Glutamatergic neuron (in vitro differentiated cells): ENCODE data around the gene GPR137B. TPM values are rescaled to one million over a fixed set of nuclear protein-coding genes. Genes with fewer than 3 reads are reported as not detected.

Source experiments
- DNase-seq: peaks from one replicate; pipeline ENCODE4 v3.0.0; 2022
- H3K27ac Mint-ChIP-seq: one replicate; pipeline ENCODE4 v1.8.0; 2020; ENCODE audit warnings: mild to moderate bottlenecking, mixed read lengths, inconsistent platforms; ENCODE audit not compliant: unreplicated experiment
- H3K27me3 Mint-ChIP-seq: one replicate; pipeline ENCODE4 v1.8.0; 2020; ENCODE audit warnings: mild to moderate bottlenecking, moderate library complexity, mixed read lengths, inconsistent platforms; ENCODE audit not compliant: unreplicated experiment
- H3K36me3 Mint-ChIP-seq: one replicate; pipeline ENCODE4 v1.8.0; 2020; ENCODE audit warnings: mild to moderate bottlenecking, mixed read lengths, inconsistent platforms; ENCODE audit not compliant: unreplicated experiment
- H3K4me1 Mint-ChIP-seq: one replicate; pipeline ENCODE4 v1.8.0; 2020; ENCODE audit warnings: mild to moderate bottlenecking, low read depth, mixed read lengths, inconsistent platforms; ENCODE audit not compliant: unreplicated experiment
- H3K4me3 Mint-ChIP-seq: one replicate; pipeline ENCODE4 v1.8.0; 2020; ENCODE audit warnings: mild to moderate bottlenecking, mixed read lengths, inconsistent platforms; ENCODE audit not compliant: unreplicated experiment
- H3K9me3 Mint-ChIP-seq: one replicate; pipeline ENCODE4 v1.8.0; 2020; ENCODE audit warnings: mild to moderate bottlenecking, moderate library complexity, mixed read lengths, inconsistent platforms; ENCODE audit not compliant: unreplicated experiment
- total RNA-seq: library from RNA; stranded (reverse); fragmentation: NEBNext Ultra II Directional; extraction: Animal tissue kit (Norgen Biotek cat#: 25700); gene quantifications from one replicate; pipeline ENCODE4 v1.2.1, GENCODE V29; 2021; ENCODE audit not compliant: unreplicated experiment
- TF ChIP-seq, protein P1 (sequence below): fragments of 200-600 bp; sonication (generic); IDR thresholded peaks from one replicate; pipeline ENCODE4 v1.5.0; 2021; ENCODE audit not compliant: partially characterized antibody, unreplicated experiment

GPR137B gene
- total RNA-seq, 1 donor from 2014 or later: 22.5 TPM

DNA sequence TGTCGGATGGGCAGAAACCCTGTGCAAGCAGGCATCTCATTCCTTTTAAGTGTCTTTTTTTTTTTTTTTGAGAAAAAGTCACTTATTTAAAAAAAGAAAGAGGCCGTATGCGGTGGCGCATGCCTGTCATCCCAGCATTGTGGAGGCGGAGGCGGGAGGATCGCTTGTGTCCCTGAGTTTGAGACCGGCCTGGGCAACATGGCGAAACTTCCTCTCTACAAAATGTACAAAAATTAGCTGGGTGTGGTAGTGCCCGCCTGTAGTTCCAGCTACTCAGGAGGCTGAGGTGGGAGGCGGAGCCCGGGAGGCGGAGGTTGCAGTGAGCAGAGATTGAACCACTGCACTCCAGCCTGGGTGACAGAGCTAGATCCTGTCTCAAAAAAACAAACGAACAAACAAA lies 1.7 kb downstream of the GPR137B start:
- peaks cover 28% of the 10 kb centered on the region for H3K4me1 Mint-ChIP-seq
- peaks cover 25% of the 10 kb centered on the region for H3K27me3 Mint-ChIP-seq
- H3K4me3 Mint-ChIP-seq: peak overlapping the region; percentile 99
- TF ChIP-seq, protein P1, sequence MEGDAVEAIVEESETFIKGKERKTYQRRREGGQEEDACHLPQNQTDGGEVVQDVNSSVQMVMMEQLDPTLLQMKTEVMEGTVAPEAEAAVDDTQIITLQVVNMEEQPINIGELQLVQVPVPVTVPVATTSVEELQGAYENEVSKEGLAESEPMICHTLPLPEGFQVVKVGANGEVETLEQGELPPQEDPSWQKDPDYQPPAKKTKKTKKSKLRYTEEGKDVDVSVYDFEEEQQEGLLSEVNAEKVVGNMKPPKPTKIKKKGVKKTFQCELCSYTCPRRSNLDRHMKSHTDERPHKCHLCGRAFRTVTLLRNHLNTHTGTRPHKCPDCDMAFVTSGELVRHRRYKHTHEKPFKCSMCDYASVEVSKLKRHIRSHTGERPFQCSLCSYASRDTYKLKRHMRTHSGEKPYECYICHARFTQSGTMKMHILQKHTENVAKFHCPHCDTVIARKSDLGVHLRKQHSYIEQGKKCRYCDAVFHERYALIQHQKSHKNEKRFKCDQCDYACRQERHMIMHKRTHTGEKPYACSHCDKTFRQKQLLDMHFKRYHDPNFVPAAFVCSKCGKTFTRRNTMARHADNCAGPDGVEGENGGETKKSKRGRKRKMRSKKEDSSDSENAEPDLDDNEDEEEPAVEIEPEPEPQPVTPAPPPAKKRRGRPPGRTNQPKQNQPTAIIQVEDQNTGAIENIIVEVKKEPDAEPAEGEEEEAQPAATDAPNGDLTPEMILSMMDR: no peak
- no peaks in the 10 kb centered on the region for H3K36me3 Mint-ChIP-seq
- no peak overlapping the region for H3K27ac Mint-ChIP-seq
- DNase-seq: peak; percentile 42
- H3K9me3 Mint-ChIP-seq: peaks cover 10% of the 10 kb centered on the region

DNA sequence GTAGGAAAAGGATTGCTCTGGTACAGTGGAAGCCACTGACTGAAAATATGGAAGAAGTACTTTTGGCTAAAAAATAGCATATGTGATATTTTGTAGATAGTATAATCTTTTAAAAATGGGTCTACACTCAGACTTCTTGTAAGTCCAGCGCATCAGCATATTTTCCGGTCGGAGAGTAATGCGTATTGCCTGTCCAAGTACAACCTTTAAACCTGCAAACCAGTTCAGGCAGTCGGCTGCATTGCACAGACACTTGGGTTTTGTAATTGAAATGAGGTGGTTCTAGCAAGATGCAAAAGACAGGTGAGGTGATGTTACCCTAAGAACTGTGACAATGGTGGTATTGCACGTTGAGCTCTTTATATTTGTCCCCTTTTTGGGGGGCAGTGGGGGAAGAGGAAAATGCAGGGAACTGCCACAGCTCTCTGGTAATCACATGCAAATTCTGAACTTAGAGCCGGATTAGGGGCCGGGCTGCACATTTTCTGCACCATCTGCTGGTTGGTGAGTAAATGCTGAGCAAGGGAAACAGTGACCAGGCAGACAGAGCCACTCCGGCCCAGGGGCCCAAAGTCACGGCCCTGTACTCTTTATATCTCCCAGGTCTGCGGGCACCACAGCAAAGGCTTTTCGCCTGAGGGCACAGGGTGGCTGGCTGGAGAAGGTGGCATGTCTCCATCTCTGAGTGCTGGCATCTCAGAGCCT lies 2.3 kb downstream of the GPR137B start:
- peak; percentile 41 for DNase-seq
- TF ChIP-seq, protein P1: no peak
- peaks cover 10% of the 10 kb centered on the region for H3K9me3 Mint-ChIP-seq

DNA sequence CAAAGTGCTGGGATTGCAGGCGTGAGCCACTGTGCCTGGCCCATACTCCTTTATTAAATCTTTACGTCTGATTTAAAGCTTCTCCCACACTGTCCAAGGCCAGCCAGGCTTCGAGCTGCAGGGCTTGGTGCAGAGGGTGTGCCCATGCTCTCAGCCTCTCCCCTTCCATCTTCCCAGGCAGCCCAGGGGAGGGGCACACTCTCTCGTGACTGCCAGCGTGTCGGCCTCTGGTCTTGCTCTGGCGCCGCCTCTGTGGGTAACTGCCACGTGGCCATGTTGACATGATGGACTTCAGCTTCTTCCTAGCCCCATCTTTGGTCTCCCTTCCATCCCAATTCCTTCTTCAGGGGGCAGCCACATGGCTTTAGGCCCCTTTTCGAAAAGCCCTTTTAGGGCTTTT lies 4.7 kb downstream of the GPR137B start:
- Mint-ChIP-seq H3K9me3 (peaks cover 6% of the 10 kb centered on the region), H3K27me3 (peaks cover 16% of the 10 kb centered on the region), H3K4me1 (peaks cover 47% of the 10 kb centered on the region), H3K36me3 (no peaks in the 10 kb centered on the region), H3K4me3 (peak overlapping the region; percentile 30), H3K27ac (peak overlapping the region; percentile 22)
- TF ChIP-seq, protein P1: no peak
- no peak for DNase-seq

More for the DNA sequence above, 2.3 kb downstream of the GPR137B start:
- Mint-ChIP-seq H3K27me3 (peaks cover 25% of the 10 kb centered on the region), H3K36me3 (no peaks in the 10 kb centered on the region), H3K4me3 (peak overlapping the region; percentile 99), H3K4me1 (peaks cover 33% of the 10 kb centered on the region), H3K27ac (peak overlapping the region; percentile 75)

DNA sequence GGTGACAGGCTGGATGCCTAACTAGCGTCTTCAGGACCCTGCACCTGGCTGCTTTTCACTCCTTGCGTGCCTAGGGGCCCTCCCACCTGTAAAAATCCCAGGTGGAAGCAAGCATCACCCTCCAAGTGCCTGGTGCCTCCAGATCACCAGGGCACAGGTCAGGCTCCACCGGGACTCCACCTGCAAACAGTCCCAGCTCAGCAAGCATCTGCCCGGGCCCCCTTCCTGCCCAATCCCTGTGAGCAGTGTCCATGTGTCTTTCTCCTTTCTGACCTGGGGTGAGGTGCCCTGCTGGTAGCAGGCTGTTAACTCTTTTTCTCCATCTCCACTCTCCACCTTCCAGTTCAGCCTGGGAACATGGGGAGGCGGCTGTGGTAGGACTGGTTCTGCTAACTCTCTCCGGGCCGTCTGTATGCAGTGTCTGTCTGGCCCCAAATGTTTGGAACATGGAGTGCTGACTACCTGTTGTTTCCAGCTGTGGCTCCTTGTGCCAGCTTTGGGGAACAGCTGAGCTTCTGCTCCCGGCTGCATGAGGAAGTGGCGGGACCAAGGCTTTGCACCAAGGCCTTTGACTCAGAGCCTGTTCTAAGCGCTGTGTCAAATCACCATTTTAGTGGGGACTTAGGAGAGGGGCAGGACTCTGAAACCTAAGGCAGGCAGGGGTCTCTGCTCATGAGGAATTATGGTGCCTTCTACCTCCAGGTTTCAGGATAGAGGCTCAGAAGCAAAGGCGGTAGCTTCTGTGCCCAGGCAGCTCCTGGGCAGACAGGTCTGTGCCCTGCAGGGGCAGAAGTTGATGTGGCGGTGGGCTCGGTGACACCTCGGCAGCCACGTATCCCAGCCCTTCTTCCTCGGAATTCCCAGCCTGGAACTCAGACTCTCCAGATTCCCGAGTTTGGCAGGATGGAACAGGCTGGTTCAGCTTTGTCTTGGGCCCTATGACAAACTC lies 5.5 kb downstream of the GPR137B start:
- peaks cover 4% of the 10 kb centered on the region for H3K9me3 Mint-ChIP-seq
- TF ChIP-seq, protein P1: no peak
- H3K4me3 Mint-ChIP-seq: peak overlapping the region; percentile 15
- H3K4me1 Mint-ChIP-seq: peaks cover 47% of the 10 kb centered on the region
- no peak for DNase-seq
- H3K36me3 Mint-ChIP-seq: no peaks in the 10 kb centered on the region
- no peak overlapping the region for H3K27ac Mint-ChIP-seq
- H3K27me3 Mint-ChIP-seq: peaks cover 13% of the 10 kb centered on the region
